ENCODE results near the gene RFESD. TPM values are rescaled to one million over a fixed set of nuclear protein-coding genes. Genes with fewer than 3 reads are reported as not detected.

Gene RFESD
- total RNA-seq = 5.1 TPM
- long read RNA-seq, partial matches to known transcripts = 0 of 4 reads
- long read RNA-seq, other reads (novel, unspliced or antisense) = 1 of 4 reads

- peak; percentile 100 for DNase-seq
- intact Hi-C loops (cut with DNase I) = loop anchor here (5.0 kb wide), 1 partner anchor 191 kb away; no protein-coding TSS in a partner anchor
- ATAC-seq (ENCODE audit: poor library complexity) = peak; percentile 99
These were observed at the start of gene RFESD for GRCh38 chr5:95646569-95647431. TSS of gene RFESD (plus strand) at chr5:95646777. CDS start at chr5:95652272, 5,495 bp downstream.

- DNase-seq (no peak), ATAC-seq (ENCODE audit: poor library complexity) (no peak)
- intact Hi-C loops (cut with DNase I) = no loop called here
These were observed 47.3 kb upstream of the RFESD start for GRCh38 chr5:95599252-95599651.

GRCh38 chr5:95600557-95600956 lies 46.0 kb upstream of the RFESD start:
- intact Hi-C loops (cut with DNase I) = no loop called here
- DNase-seq (no peak), ATAC-seq (ENCODE audit: poor library complexity) (no peak)

DNA sequence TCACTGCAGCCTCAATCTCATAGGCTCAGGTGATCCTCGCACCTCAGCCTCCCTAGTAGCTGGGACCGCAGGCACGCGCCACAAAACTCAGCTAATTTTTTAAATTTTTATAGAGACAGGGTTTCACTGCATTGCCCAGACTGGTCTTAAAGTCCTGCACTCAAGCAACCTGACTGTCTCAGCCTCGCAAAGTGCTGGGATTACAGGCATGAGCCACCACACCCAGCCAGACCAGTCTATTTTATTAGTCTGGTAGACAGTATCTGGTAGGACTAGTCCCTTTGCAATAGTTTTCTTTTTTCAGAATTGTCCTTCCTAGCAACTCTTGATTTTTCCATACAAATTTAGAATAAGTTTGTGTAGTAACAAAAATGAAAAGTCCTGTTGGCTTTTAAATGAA lies 40.8 kb upstream of the RFESD start:
- ATAC-seq (ENCODE audit: poor library complexity) (no peak), DNase-seq (no peak)
- intact Hi-C loops (cut with DNase I) = no loop called here

GRCh38 chr5:95606419-95606818 lies 40.2 kb upstream of the RFESD start:
- intact Hi-C loops (cut with DNase I) = no loop called here
- DNase-seq (no peak), ATAC-seq (ENCODE audit: poor library complexity) (no peak)

DNA sequence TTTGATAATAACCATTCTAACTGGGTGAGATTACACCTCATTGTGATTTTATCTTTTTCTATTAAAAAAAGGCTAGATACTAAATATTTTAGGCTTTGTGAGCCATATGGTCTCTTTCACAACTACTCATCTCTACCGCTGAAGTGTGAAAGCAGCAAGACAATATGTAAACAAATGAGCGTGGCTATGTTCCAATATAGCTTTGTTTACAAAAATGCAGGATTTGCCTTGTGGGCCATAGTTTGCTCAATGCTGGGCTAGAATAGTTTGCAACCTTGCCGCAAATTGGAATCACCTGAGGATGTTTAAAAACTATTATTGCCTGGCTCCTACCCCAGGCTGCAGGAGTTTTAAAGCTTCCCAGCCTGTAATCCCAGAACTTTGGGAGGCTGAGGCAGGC lies 36.9 kb upstream of the RFESD start:
- ATAC-seq (ENCODE audit: poor library complexity) (no peak), DNase-seq (no peak)
- intact Hi-C loops (cut with DNase I) = no loop called here

DNA sequence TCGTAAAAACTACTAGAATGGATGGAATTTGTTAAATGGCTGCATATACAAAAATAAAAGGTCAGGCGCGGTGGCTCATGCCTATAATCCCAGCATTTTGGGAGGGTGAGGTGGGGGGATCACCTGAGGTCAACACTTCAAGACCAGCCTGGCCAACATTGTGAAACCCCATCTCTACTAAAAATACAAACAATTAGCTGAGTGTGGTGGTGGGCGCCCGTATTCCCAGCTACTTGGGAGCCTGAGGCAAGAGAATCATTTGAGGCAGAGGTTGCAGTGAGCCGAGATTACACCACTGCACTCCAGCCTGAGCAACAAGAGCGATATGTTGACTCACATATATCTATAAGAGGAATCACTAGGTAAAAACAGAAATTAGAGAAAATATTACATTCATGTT lies 36.0 kb upstream of the RFESD start:
- ATAC-seq (ENCODE audit: poor library complexity) (no peak), DNase-seq (no peak)
- intact Hi-C loops (cut with DNase I) = no loop called here

DNA sequence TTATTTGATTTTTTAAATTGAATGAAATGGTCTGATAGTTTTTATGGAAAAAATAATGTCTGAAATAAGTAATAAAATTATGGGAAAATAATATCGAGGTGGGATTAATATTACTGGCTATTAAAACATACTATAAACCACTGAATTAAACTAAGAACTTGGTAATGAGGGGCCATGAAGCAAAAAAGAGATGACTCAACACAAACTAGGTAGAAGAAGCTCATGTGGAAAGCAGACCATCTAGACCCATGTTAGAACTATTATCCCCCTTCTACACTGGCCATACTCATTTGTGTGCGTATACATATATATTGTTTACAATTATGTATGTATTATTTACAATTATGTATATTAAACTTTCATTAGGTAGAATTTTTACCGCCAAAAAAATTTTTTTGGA lies 35.2 kb upstream of the RFESD start:
- DNase-seq (no peak), ATAC-seq (ENCODE audit: poor library complexity) (no peak)
- intact Hi-C loops (cut with DNase I) = no loop called here

DNA sequence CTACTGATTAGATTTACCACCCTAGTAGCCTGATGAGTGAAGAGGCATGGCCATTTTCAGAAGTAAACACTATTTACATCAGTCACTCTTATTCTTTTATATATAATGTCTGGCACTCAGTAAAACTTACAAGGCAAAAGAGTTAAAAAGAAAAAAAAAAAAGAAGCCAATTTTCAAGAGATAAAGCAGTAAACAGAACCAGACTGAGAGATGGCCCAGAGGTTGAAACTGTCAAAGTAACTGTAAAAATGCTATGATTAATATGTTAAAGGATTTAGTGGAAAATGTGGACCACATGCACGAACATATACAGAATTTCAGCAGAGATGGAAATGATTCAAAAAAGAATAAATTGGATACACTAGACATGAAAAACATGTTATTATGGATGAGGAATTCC lies 33.1 kb upstream of the RFESD start:
- DNase-seq (no peak), ATAC-seq (ENCODE audit: poor library complexity) (no peak)
- intact Hi-C loops (cut with DNase I) = no loop called here

DNA sequence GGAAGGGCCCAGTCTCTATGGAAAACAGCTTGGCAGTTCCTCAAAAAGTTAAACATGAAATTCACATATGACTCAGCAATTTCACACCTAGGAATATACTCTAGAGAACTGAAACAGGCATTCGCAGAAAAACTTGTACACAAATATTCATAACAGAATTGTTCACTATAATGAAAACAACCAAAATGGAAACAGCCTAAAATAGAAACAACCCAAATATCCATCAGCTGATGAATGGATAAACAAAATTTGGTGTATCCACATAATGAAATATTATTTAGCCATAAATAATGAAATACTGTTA lies 31.5 kb upstream of the RFESD start:
- DNase-seq (no peak), ATAC-seq (ENCODE audit: poor library complexity) (no peak)
- intact Hi-C loops (cut with DNase I) = no loop called here

- DNase-seq (no peak), ATAC-seq (ENCODE audit: poor library complexity) (no peak)
- intact Hi-C loops (cut with DNase I) = no loop called here
These were observed 29.5 kb upstream of the RFESD start for GRCh38 chr5:95617057-95617456.

DNA sequence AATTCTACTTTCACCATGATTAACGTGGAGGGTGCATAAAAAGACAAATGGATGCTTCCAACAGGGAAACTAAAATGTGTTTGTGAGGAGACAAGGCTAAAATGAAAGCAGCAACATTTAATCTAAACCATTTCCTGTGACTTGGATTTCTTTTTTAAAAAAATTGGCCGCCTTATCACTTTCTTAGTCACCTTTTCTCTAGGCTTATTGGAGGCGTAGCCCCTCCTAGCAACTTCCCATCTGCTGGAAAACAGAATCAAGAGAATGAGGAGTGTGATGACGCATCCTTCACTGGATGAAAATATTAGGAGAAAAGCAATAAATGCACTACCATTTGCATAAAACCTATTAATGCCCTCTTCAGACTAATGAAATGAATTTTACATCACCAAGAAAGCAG lies 27.5 kb upstream of the RFESD start:
- intact Hi-C loops (cut with DNase I) = no loop called here
- no peak for ATAC-seq (ENCODE audit: poor library complexity)
- DNase-seq = no peak

- intact Hi-C loops (cut with DNase I) = no loop called here
- ATAC-seq (ENCODE audit: poor library complexity) (peak; percentile 4), DNase-seq (no peak)
These were observed 27.0 kb upstream of the RFESD start for GRCh38 chr5:95619514-95620029.

- peak; percentile 72 for DNase-seq
These were observed 26.3 kb upstream of the RFESD start, which contains the start of gene GPR150 for GRCh38 chr5:95620030-95620869. TSS of gene GPR150 (plus strand) at chr5:95620087. CDS start at chr5:95620276, 189 bp downstream.

GRCh38 chr5:95620870-95621838 lies 25.4 kb upstream of the RFESD start:
- intact Hi-C loops (cut with DNase I) = no loop called here
- ATAC-seq (ENCODE audit: poor library complexity) (peak; percentile 74), DNase-seq (peak; percentile 55)

More at GRCh38 chr5:95620030-95620869, 26.3 kb upstream of the RFESD start, which contains the start of gene GPR150:
- peak; percentile 67 for ATAC-seq (ENCODE audit: poor library complexity)
- intact Hi-C loops (cut with DNase I) = no loop called here

DNA sequence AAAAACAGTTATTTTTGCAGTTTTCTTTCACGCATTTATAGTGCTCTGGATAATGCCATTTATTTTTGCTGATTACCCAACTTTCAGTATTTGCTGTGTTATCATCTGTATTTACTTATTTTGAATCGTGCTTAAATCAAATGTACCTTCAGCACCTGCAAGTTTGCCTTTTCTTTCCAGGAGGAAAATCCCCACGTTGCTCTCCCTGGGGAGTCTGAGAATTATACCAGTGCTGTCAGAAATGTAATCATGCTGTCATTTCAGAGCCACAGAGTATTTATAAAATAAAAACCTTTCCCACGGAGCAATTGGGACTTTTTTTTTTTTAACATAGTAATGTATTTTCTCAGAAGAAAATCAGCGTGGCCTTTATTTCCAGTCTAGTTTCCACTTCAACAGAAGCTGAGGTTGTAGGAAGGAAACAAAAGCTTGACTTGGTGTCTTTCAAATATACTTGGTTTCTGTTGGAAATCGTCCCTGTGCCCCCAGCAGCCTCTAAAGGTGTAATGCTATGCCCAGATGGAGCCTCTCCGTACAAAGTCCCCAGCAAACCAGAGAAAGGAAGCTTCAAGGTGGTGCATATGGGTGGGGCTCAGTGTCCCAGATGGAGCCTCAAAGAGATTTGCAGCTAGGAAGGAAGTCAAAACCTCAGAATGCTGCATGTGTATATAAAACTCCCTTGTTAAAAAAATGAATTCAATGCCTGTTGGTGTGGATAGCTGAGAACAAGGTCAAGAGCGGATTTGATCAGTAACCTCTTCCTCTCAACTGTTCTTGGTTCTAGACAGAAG lies 24.5 kb upstream of the RFESD start:
- intact Hi-C loops (cut with DNase I) = no loop called here
- DNase-seq (no peak), ATAC-seq (ENCODE audit: poor library complexity) (no peak)

GRCh38 chr5:95623706-95624105 lies 22.9 kb upstream of the RFESD start:
- DNase-seq (no peak), ATAC-seq (ENCODE audit: poor library complexity) (no peak)
- intact Hi-C loops (cut with DNase I) = no loop called here

DNA sequence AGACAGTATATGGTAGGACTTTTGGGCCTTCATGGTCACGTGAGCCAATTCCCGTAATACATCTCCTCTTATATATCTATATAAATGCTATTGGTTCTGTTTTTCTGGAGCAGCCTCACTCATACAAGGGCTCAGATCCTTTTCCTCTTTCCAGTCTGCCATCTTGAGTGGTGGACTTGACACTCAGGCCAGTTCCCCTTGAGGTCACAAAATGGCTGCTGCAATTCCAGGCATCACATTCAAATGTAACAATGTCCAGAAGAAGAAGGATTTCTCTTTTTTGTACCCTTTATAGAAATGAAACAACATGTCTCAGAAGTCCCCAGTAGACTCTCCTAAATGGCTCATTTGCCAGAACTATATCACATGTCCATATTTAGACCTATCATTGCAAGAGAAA lies 22.2 kb upstream of the RFESD start:
- DNase-seq (no peak), ATAC-seq (ENCODE audit: poor library complexity) (no peak)
- intact Hi-C loops (cut with DNase I) = no loop called here

All from Right ventricle myocardium superior (tissue), 1 donor.